ENCODE measurements around the gene ZNF638. TPM values are rescaled to one million over a fixed set of nuclear protein-coding genes. Genes with fewer than 3 reads are reported as not detected.

ZNF638 gene
- total RNA-seq, 1 experiment from 2014 or later = 109 TPM

- TF ChIP-seq ZNF425 (CRISPR knock-in tag; conservative IDR thresholded peaks at IDR 0.05) = no peak
- TF ChIP-seq HMGA2 (CRISPR knock-in tag; IDR thresholded peaks at IDR 0.05) = no peak
- no peak for TF ChIP-seq ZNF396 (CRISPR knock-in tag; IDR thresholded peaks at IDR 0.05; ENCODE audit: borderline replicate concordance)
- TF ChIP-seq SMAD4 (CRISPR knock-in tag; IDR thresholded peaks at IDR 0.05) = no peak
- no peak for TF ChIP-seq RORB (CRISPR knock-in tag; IDR thresholded peaks at IDR 0.05)
Observed at GRCh38 chr2:71303849-71304248, 27.7 kb upstream of the ZNF638 start (continued).

GRCh38 chr2:71306762-71307161, 24.8 kb upstream of the ZNF638 start:
- DNase-seq (ENCODE audit: low spot score) (no peak), ATAC-seq (peak; percentile 39; the same call in 1 of the 2 replicates)
- ChIA-PET CTCF (interaction anchor here (0.6 kb wide), 1 partner anchor 346 kb away, joined by 3 read pairs; no protein-coding TSS in a partner anchor), POLR2A (no interaction called here)
- Mint-ChIP-seq H3K36me3 (no peaks in the 10 kb centered on the region), H3K4me3 (no peak overlapping the region), H3K27me3 (ENCODE audit: low read depth) (no peaks in the 10 kb centered on the region), H3K27ac (no peak overlapping the region), H3K4me1 (no peaks in the 10 kb centered on the region), H3K9me3 (no peaks in the 10 kb centered on the region)
- no peak for TF ChIP-seq TEAD1 (CRISPR knock-in tag; IDR thresholded peaks at IDR 0.05)
- no peak for TF ChIP-seq ZNF512 (CRISPR knock-in tag; IDR thresholded peaks at IDR 0.05; ENCODE audit: borderline replicate concordance)
- peak; percentile 76 for TF ChIP-seq USF2 (CRISPR knock-in tag; IDR thresholded peaks at IDR 0.05)
- TF ChIP-seq PREB (CRISPR knock-in tag; IDR thresholded peaks at IDR 0.05; ENCODE audit: borderline replicate concordance) = no peak
- TF ChIP-seq PRDM15 (CRISPR knock-in tag; IDR thresholded peaks at IDR 0.05) = peak; percentile 69
- peak; percentile 47; the same call in 1 of the 2 replicates for TF ChIP-seq USF1 (CRISPR knock-in tag; IDR thresholded peaks at IDR 0.05)
- no peak for TF ChIP-seq GRHL2 (CRISPR knock-in tag; IDR thresholded peaks at IDR 0.05; ENCODE audit: insufficient replicate concordance, severe bottlenecking)
- TF ChIP-seq ZBTB43 (CRISPR knock-in tag; IDR thresholded peaks at IDR 0.05) = no peak
- TF ChIP-seq NR1H2 (CRISPR knock-in tag; IDR thresholded peaks at IDR 0.05) = no peak
- no peak for TF ChIP-seq KAT7 (CRISPR knock-in tag; IDR thresholded peaks at IDR 0.05; ENCODE audit: borderline replicate concordance)
